Breast epithelium (tissue), 4 donors: Measurements from ENCODE around the gene DNAH10. TPM values are rescaled to one million over a fixed set of nuclear protein-coding genes. Genes with fewer than 3 reads are reported as not detected.

ENCODE experiments used
- DNase-seq, 2 donors: peaks; one replicate each; pipeline ENCODE4 v3.0.0-alpha.2; 2019; ENCODE audit warnings: low spot score in 2 of 2
- H3K27ac ChIP-seq, 2 donors: fragments of 200-600 bp; sonication (generic) in 1 of 2; one replicate each; pipeline ENCODE4 v1.5.1; 2016 to 2019; ENCODE audit warnings: mild to moderate bottlenecking in 1 of 2
- H3K27me3 ChIP-seq, 2 donors: fragments of 200-600 bp; sonication (generic) in 1 of 2; one replicate each; pipeline versions ENCODE4 v1.5.1 to v1.6.0; 2017 to 2019; ENCODE audit warnings: control low read depth in 1 of 2, mild to moderate bottlenecking in 1 of 2
- H3K36me3 ChIP-seq: fragments of 200-600 bp; one replicate; pipeline ENCODE4 v1.5.1; 2019
- H3K4me1 ChIP-seq, 2 donors: fragments of 200-600 bp; sonication (generic); one replicate each; pipeline ENCODE4 v1.5.1; 2016 to 2019; ENCODE audit warnings: control low read depth in 1 of 2
- H3K4me3 ChIP-seq, 3 donors: fragments of 200-600 bp; sonication (generic); 1 replicate in 2 of 3; 2 replicates in 1 of 3; pipeline ENCODE4 v1.5.1; 2016 to 2019; ENCODE audit warnings: mild to moderate bottlenecking in 3 of 3, moderate library complexity in 2 of 3
- H3K9me3 ChIP-seq, 2 donors: fragments of 200-600 bp; sonication (generic) in 1 of 2; one replicate each; pipeline ENCODE4 v1.5.1; 2016 to 2019; ENCODE audit warnings: control low read depth in 1 of 2
- CTCF ChIP-seq, 3 donors: fragments of 450-650 bp; IDR thresholded peaks; one replicate each; pipeline ENCODE4 v1.5.1; 2016 to 2017; ENCODE audit warnings: antibody characterized with exemption in 3 of 3, mild to moderate bottlenecking in 3 of 3, moderate library complexity in 3 of 3
- POLR2A ChIP-seq: fragments of 450-650 bp; IDR thresholded peaks from one replicate; pipeline ENCODE4 v1.6.1; 2016; ENCODE audit warnings: antibody characterized with exemption, mild to moderate bottlenecking, moderate library complexity
- POLR2AphosphoS5 ChIP-seq, 3 donors: sonication (generic); formaldehyde crosslinking; IDR thresholded peaks; one replicate each; pipeline ENCODE4 v1.6.1; 2017; ENCODE audit warnings: antibody characterized with exemption in 3 of 3
- intact Hi-C: fragments of 100-400 bp; cut with DNase I; formaldehyde crosslinking; loops from one replicate; pipeline ENCODE4 v1.15.1; 2023; ENCODE audit warnings: low total_unique reads
- total RNA-seq, 3 donors: library from RNA; depleted of rRNA; stranded (reverse); fragments of >200 nt; gene quantifications; one replicate each; pipeline ENCODE4 v1.1.0, GENCODE V29; 2016

DNAH10 gene
- total RNA-seq, 3 donors from 2014 or later, result under 0.01 to 0.44 (median 0.33) TPM

- DNase-seq, result no peak
- Histone ChIP-seq H3K27ac (no peak overlapping the region), H3K36me3 (no peaks in the 10 kb centered on the region), H3K9me3 (no peaks in the 10 kb centered on the region), H3K4me3 (no peak overlapping the region), H3K4me1 (no peaks in the 10 kb centered on the region), H3K27me3 (no peaks in the 10 kb centered on the region)
- intact Hi-C loops, result no loop called here
- no peak for TF ChIP-seq POLR2A
- TF ChIP-seq CTCF (IDR thresholded peaks at IDR 0.05), result no peak
- no peak for TF ChIP-seq POLR2AphosphoS5 (IDR thresholded peaks at IDR 0.05)
These were observed 29.9 kb upstream of the DNAH10 start for GRCh38 chr12:123732251-123732650.

GRCh38 chr12:123733229-123733628, 28.9 kb upstream of the DNAH10 start:
- DNase-seq, result no peak
- H3K36me3 ChIP-seq, result no peaks in the 10 kb centered on the region
- intact Hi-C loops, result no loop called here
- H3K27me3 ChIP-seq, result no peaks in the 10 kb centered on the region
- H3K4me1 ChIP-seq, result no peaks in the 10 kb centered on the region
- H3K27ac ChIP-seq, result no peak overlapping the region
- no peak for TF ChIP-seq POLR2A
- no peak for TF ChIP-seq CTCF (IDR thresholded peaks at IDR 0.05)
- TF ChIP-seq POLR2AphosphoS5 (IDR thresholded peaks at IDR 0.05), result no peak
- no peak overlapping the region for H3K4me3 ChIP-seq
- H3K9me3 ChIP-seq, result no peaks in the 10 kb centered on the region

- no peaks in the 10 kb centered on the region for H3K9me3 ChIP-seq
- no peaks in the 10 kb centered on the region for H3K27me3 ChIP-seq
- H3K36me3 ChIP-seq, result no peaks in the 10 kb centered on the region
- no peak overlapping the region for H3K27ac ChIP-seq
- H3K4me3 ChIP-seq, result no peak overlapping the region
- intact Hi-C loops, result loop anchor here (2.0 kb wide), 1 partner anchor 67 kb away; no protein-coding TSS in a partner anchor
- no peak for DNase-seq
- H3K4me1 ChIP-seq, result no peaks in the 10 kb centered on the region
- TF ChIP-seq CTCF (IDR thresholded peaks at IDR 0.05) (no peak), POLR2AphosphoS5 (IDR thresholded peaks at IDR 0.05) (no peak), POLR2A (no peak)
These were observed 27.8 kb upstream of the DNAH10 start for GRCh38 chr12:123734268-123734667.

GRCh38 chr12:123741937-123742572, 20.0 kb upstream of the DNAH10 start:
- peaks cover 4% of the 10 kb centered on the region for H3K36me3 ChIP-seq
- no peak for DNase-seq
- H3K27ac ChIP-seq, result no peak overlapping the region
- no peak for TF ChIP-seq CTCF (IDR thresholded peaks at IDR 0.05)
- no peak for TF ChIP-seq POLR2AphosphoS5 (IDR thresholded peaks at IDR 0.05)
- TF ChIP-seq POLR2A, result no peak
- no peak overlapping the region for H3K4me3 ChIP-seq
- no peaks in the 10 kb centered on the region for H3K27me3 ChIP-seq
- intact Hi-C loops, result no loop called here
- H3K9me3 ChIP-seq, result no peaks in the 10 kb centered on the region
- H3K4me1 ChIP-seq, result no peaks in the 10 kb centered on the region

GRCh38 chr12:123743002-123743401, 19.1 kb upstream of the DNAH10 start:
- no peak overlapping the region for H3K27ac ChIP-seq
- peaks cover 4% of the 10 kb centered on the region for H3K36me3 ChIP-seq
- TF ChIP-seq POLR2A, result no peak
- TF ChIP-seq POLR2AphosphoS5 (IDR thresholded peaks at IDR 0.05), result no peak
- no peaks in the 10 kb centered on the region for H3K4me1 ChIP-seq
- intact Hi-C loops, result no loop called here
- DNase-seq, result no peak
- no peaks in the 10 kb centered on the region for H3K9me3 ChIP-seq
- H3K4me3 ChIP-seq, result no peak overlapping the region
- H3K27me3 ChIP-seq, result no peaks in the 10 kb centered on the region
